Eye (tissue), 1 donor: ENCODE data around the gene ATP2B1.

Experiments used
- DNase-seq: peaks from one replicate; pipeline ENCODE4 v3.0.0-alpha.2; 2015

The ATP2B1 gene

DNA sequence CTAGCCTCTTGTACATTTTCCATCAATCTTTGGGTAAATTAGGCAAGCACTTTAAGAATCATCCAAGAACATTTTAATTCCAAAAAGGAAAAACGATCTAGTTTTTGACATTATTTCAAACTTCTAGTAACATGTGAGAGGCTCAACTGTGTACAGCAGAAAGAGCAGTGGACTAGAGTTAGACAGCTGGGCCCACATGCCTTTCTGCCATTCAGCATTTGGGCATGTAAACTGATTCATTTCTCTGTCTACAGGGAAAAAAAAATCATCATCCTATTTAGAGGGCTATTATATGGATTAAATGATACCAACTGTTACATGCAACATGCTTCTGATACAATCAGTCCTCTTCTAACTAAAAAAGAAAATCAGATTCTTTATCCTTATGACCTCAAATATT lies 17.7 kb downstream of the ATP2B1 start:
- DNase-seq, result peak; percentile 23

DNA sequence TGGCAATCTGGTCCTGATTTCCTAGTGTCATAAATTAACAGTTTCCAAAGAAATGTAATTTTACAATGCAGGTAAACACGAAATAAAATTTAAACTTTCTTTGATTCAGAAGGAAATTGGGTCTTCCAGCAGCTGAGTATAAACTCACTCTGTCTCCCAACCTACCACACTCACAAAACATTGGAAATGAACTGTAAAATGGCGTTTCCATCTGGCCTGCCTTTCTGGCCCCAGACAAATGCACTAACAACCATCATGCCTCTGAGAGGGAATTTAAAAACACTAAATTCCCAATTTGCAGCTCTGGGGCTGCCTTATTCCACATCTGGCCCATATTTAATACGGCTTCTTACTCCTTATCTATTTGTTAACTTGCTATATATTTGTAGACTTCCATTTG lies 19.3 kb downstream of the ATP2B1 start:
- no peak for DNase-seq

DNA sequence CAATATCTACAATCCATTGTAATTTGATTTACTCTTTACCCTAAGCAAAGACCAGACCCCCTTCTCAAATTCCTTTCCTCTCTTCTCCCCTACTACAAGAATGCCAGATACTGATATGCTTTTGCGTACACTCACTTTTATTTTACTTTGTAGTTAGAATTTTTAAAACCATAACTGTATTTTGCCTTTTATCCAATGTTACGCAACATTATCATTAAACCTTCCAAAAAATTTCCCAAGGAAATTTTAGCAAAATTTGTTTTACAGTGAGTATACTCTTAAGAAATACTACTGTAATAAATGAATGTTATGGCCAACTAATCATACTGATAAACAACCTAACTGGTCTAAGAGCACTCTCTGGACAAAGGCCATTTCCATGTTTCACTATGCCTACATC lies 22.3 kb downstream of the ATP2B1 start:
- no peak for DNase-seq

DNA sequence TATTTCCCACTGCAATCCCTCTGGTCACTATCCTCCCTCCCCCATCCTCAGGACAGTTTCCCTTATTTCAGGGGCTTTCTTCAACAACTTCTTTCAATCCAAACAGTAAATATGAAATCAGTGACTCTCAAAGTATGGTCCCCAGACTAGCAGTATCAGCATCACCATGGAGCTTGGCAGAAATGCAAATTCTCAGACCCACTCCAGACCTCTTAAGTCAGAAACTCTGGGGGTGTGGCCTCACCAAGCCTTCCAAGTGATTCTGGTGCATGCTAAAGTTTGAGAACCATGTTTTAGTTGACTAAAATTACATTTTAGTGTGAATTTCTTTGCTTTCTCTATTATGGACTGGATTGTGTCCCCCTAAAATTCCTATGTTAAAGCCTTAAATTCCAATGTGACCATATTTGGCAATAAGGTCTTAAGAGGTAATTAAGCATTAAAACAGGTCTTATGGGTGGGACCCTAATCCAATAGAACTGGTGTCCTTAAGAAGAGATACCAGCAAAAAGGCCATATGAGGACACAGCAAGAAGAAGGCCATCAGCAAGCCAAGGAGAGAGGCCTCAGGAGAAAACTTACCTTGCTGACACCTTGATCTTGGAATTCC lies 23.2 kb downstream of the ATP2B1 start:
- DNase-seq, result no peak

DNA sequence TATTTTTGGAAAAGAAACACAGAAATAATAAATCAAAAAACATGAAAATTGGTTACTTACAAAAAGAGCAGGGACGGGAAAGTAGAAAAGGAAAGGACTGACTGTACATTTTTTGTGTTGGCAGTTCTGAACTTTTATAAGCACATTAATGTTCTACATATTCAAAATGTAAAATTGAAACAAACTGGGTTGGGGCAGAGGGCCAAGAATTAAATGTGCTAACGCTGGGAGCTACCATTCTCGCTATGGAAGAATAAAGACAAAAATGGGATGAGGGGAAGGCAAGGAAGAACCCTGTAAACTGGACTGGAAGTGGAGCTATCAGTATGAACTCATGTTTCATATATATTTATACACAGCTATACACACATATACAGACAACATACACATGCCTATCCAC lies 24.5 kb downstream of the ATP2B1 start:
- DNase-seq, result no peak

DNA sequence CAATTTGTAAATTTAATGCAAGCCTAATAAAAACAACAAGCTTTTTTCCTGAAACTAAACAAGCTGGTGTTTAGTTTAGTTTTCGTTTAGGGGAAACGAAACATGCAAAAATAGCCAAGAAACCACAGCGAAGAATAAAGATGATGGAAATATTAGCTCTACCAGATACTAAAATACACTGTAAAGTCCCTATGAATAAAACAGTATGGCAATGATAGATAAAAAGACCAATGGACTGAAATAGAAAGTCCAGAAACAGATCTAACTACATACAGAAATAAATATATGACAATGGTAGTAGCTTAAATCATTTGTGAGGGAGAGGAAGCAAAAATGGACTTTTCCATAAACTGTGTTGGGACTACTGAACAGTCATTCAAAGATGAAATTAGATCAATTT lies 26.4 kb downstream of the ATP2B1 start:
- DNase-seq, result no peak

DNA sequence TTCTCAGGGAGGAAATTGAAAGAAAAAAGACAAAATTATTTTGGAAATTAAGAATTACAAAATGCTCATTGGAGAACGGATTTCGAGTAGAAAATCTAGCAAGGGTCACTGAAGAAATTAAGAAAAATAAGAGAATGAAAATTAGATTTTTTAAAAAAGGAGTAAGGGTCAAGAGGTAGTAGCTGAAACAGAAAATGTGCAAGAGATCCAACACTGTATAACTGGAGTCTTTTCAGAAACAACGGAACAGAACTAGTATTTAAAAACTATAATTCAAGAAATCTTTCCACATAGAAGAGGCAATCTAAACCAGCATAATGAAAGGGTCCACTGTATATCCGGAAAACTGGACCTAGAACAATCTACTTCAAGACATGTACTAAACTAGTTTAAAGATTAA lies 28.2 kb downstream of the ATP2B1 start:
- no peak for DNase-seq

DNA sequence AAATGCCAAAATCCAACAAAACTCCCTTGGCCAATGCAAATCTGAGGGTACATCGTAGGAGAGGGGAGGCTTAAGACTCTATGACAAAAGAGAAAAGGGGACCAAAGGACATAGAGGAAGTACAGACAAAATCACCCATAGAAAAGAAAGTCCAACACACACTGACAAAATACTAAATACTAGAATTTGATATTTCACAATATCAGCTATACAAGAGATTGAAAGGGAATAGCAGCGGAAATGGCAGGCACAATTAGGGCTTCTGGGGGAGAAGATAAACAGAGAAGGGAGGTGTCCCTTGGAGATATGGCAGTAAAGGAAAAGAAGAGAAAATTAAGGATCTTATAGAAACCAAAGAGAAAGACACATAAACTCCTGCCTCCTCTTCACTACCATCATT lies 29.0 kb downstream of the ATP2B1 start:
- no peak for DNase-seq

DNA sequence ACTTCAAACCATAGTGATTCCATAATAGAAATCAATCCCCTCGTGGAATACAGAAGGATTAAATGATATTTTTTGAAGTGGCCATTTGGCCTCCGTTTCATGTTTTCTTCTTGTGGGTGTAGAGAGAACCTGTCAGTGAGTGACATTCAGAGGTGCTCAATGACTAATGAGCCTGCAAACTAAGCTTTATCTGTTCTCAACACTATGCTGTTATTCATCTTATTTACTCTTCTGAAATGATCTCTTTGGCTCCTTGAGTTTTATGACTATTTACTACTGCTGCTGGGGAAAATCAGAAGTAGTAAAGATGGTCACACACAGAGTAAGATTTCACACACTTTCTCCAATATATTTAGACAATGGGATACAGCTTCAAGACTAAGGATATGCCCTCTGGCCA lies 30.4 kb downstream of the ATP2B1 start:
- no peak for DNase-seq

DNA sequence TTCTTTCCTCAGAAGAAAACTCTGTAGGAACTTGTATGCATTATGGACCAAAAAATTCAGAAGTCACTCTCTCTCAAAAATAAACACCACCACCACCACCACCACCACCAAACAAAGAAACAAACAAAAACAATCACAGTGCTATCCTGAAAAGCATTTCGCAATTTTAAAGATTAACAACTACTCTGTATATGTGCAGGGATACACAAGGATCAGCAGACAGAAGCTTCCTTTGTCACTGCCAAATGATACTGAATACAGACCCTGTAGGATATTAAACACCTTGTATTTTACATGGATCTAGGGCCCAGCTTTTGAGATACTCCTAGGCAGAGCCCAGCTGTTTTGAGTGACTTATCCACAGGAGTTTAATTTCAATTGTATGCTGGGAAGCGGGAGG lies 31.7 kb downstream of the ATP2B1 start:
- DNase-seq, result no peak

DNA sequence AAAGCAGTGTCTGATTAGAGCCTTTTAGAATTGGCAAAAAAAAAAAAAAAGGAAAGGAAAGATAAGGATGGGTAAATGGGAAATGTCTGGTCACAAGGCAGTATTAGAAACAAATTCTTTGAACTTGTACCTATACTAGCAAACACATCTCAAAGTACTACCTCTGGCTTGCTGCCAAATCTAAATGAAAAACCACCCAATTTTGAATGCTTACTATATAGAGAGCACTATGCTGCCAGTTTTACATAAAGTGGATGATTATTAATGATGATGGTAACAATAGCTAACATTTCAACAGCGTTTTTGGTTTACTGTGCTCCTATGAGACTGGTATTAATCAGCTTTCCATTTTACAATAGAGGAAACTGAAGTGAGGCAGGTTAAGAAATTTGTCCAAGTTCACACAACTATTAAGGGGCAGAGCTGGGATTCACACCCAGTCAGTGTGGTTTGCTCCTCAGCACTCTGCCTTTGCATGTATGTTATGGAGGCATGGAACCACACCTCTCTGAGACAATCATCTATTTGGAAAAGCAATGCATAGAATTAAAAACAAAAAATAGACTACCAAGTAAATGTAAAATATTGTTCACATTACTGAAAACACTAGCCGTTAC lies 34.2 kb downstream of the ATP2B1 start:
- DNase-seq, result no peak

DNA sequence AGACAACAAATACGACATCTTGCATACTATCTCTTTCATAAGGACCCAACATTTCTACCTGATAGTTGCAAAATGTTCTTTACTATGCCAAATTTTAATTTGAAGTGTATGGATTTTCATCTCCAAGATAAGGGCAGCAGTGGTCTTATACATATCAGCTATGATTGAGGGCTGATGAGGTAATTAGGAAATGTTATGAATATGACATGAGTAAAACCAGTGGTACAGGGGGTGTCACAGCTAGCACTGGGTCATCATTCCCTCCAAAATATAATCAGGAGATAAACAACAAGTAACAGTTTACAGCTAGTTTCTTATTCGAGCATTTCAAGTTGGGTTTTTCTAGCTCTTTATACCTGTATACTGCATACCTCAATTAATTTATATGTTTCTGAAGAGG lies 35.0 kb downstream of the ATP2B1 start:
- DNase-seq, result no peak

DNA sequence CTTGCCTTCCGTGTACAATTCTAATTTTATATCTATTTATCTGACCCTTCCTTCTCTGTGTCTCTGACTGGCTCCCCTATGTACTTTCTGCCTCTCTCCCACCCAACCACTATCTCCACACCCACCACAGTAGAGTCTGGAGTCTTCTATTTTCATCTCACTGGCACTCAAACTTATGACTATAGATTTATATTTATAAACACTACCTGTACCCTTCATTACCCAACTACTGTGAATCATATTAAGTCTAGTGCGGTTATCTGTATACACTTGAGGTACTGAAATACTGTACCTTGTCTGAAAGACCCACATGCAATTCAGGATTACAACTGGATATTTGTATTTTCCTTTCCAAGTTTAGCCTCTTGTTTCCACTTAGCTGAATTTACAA lies 36.1 kb downstream of the ATP2B1 start:
- no peak for DNase-seq

DNA sequence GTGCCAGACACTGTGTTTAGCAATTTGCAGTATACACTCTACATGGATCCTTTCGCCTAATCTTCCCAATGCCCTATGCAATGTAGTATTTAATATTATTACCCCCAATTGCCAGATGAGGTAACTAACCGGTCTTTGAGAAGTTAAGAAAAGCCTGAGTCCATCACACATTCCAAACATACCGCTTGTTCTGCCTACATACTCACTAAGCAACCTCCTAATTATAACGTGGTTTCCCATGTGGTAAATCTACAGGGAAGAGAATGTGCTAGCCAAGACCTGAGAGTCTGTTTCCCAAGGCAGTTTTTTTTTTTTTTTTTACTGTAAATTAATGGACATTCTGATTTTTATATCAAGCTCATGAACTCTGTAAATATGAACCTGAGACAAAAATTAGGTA lies 37.2 kb downstream of the ATP2B1 start:
- DNase-seq, result no peak

DNA sequence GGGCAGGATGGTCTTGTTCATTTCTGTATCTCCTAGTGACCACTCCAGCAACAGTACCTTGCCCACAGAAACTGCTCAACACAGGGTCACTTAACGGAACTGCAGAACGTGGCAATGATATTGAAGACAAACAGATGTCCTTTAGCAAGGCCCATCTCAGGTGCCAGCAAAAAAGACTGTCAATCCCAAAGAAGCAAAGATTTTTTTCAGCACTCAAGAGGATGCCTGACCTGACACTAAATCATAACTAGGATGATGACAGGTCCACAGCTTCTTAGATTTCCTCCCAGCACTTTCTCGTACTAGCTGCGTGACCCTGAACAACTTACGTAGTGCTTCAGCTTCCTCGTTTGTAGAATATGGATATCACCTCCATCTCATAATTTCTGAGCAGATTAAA lies 39.4 kb downstream of the ATP2B1 start:
- DNase-seq, result no peak

DNA sequence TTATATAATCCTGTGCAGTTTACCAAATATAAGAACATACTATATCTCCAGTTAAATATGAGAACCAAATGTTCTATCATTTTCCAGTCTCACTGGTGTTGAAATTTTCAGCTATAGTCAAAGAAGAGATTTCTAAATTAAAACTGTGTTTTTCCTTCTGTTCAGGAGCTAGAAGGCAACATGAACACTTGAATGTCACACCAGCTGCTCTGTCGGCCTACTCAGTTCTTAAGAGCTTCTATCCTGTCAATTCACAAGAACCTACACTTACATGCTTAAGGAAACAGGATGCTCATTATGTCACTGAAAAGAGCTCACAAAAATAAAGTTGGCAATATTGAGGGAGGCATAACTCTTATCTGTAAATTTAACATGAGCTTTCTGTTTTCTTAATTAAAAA lies 43.1 kb downstream of the ATP2B1 start:
- DNase-seq, result no peak

DNA sequence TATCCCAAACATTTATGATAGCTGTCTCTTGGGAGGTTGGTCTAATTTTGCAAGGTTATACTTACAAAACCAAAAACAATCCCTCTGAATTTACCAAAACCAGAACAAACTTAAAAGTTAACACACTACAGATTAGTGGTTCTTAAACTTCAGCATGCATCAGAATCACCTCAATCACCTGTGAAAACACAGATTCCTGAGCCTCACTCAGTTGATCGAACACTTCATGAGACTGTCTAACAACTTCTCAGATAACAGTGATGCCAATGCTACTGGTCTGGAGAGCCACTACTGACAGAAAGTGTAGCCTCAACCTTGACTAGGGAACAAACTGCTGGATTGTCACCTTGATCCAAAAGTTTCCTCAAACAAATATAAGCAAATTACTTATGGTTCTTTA lies 44.2 kb downstream of the ATP2B1 start:
- no peak for DNase-seq

DNA sequence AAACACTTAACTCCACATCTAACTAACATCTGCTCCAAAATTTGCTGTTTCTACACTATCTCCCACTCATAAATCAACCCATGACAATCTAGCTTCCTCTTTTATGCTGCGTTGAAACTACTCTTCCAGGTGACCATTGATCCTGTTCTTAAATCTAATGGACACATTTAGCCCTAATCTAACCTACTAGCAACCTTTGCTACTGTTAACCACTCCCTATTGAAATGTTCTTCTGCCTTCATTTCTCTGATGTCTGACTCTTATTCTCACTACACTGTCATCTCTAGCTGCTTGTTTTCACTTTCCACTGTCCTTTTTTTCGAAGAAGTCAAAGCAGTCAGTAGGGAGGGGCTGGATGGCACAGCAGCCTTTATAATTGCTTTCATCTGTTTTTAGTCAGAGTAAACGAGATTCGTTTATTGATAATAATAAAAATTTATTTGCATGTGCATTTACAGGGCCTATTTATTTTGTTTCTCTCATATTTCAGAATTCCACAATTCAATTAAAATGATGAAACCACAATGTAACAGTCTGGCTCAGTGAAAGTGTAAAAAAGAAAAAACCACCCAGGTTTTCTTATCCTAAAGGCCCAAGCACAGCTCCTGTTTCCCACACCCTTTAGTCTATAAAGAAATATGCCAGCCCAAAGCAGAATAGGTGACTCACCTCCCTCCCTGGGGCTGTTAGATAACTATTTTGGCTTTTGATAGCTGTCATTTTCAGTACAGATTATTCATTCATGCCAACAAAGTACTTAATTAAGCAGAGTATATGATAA lies 44.9 kb downstream of the ATP2B1 start:
- no peak for DNase-seq

DNA sequence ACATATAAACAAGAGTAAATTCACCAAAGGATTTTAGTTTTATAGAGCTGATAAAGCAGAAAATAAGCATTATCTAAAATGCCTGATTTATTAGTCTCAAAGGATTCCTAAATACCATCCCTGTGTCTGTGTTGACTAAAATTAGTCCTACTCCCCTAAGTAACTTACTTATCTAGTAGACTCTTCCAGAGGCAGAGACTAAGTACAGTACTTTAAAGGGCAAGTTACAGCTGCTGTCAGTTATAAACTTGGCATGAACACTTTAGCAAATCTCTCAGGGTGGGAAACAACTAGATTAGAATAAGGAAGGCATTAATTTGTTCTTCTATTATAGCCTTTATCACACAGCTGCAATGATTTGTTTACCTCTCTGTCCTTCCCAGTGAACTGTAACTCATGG lies 46.0 kb downstream of the ATP2B1 start:
- DNase-seq, result no peak

DNA sequence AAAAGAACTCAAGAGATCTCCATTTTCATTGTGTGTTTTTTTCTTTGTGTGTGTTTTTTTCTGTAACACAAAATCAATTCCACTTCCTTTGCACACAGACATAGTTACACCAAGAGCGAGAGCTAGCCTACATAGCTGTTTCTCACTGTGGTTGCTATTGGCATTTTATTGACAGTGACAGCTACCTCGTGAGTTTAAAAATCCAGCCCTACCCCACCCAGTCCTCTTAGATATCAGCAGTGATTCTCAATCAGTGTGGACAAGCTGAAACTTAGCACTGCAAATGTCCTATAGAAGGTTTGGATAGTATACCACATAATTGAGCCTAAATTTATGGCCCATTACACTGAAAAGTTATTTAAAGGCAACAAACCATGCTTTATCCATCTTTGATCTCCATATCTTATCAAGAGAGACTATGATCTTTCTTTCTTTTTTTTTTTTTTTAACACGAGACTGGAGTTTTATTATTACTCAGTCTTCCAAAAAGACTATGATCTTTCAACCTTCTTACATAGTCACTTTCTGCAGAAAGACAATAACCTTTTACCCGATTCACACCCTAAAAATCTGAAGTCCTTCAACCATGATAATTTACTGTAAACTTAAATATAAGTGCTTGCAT lies 46.8 kb downstream of the ATP2B1 start:
- DNase-seq, result no peak

DNA sequence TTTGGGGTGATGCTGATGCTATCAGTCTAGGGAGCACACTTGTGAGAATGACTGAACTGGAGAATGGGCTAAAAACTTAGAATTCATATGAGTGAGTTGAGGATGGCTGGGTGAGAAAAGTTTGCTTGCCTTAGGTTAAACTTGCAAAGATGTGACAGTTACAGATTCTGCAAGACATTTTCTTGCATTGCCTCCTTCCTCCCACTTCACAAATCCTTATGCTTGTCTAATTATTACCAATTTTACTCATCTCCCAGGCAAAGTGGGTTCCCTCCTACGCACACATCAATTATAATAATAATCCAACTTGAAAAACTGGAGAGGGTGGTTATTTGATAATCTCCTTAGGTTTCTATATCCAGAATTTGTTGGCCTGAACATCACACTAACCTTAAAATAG lies 50.9 kb downstream of the ATP2B1 start:
- no peak for DNase-seq

DNA sequence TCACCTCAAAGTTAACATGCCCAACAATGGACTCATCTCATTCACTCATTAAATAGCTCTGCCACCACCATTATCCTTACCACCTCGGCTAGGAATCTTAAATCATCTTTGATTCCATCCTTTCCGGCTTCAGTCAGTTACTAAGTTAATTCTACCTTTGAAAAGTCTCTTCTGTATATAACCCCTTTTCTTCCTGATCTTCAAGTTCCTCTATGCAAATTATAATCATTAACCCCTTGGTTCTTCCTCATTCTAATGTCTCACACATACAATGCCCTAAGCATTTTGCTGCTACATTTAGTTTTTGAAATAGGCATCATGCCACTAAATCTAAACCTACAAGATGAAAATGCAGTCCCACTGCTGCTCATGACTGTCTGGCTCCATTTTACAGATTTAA lies 51.6 kb downstream of the ATP2B1 start:
- no peak for DNase-seq

DNA sequence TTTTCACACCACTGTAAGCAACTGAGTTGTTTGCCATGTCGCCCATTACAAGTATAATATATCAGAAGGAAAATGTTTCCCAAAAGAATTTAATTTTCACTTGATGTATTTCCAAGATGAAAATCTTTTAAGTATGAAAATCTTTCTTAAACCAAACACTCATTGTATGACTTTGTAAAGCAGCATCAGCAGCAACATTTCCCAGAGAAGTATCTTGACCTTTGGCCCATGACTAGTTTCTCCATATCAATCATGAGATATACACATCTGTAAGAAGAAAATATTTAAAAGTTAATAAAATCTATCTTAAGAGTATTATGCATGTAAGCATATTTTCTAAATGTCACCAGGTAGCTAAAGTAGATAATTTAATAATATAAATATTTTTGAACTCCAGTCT lies 52.8 kb downstream of the ATP2B1 start:
- no peak for DNase-seq

DNA sequence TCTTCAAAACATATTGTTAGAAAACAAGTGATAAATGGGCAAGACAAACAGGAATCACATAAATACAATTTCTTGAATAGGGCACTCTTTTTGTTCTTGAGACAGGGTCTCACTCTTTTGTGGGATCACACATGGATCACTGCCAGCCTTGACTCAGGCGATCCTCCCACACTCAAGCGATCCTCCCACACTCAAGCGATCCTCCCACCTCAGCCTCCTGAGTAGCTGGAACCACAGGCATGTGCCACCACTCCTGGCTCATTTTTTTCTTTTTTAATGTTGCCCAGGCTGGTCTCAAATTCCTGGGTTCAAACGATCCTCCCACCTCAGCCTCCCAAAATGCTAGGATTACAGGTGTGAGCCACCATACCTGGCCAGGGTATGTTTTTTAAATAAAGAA lies 57.4 kb downstream of the ATP2B1 start:
- DNase-seq, result no peak
